ENCODE results near the gene ETFRF1. TPM values are rescaled to one million over a fixed set of nuclear protein-coding genes. Genes with fewer than 3 reads are reported as not detected.

ETFRF1 gene
- total RNA-seq, 2 donors from 2014 or later: 23.1 to 39.3 TPM

DNA sequence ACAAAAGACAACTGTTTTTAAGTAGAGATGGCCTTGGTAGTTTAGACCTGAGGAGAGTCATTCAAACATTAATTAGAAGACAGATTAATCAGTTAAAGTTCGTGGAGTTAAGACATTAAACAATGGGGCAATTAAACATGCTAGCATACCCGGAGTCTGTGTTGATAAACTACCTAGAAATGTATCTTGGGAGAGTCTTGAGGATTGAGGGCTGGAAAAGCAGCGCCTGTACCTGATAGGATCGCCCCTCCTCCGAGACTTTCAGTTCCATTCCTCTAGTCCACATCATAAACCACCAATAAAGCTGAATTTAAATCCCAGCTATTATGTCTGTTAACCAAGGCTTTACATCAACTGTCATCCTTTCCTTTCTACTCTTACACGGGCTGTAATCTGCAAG is 56.7 kb downstream of the ETFRF1 start:
- Histone ChIP-seq H3K27ac (peak overlapping the region; percentile 90 to 94), H3K4me1 (replicated peaks) (peaks cover 2% of the 10 kb centered on the region), H3K4me3 (peak overlapping the region; percentile 73 to 100), H3K27me3 (replicated peaks; ENCODE audit: insufficient read depth) (no peaks in the 10 kb centered on the region), H3K9me3 (no peaks in the 10 kb centered on the region), H3K36me3 (no peaks in the 10 kb centered on the region)
- TF ChIP-seq POLR2AphosphoS5 (IDR thresholded peaks at IDR 0.05): no peak
- no peak for TF ChIP-seq POLR2A (IDR thresholded peaks at IDR 0.05)
- TF ChIP-seq, protein P1, sequence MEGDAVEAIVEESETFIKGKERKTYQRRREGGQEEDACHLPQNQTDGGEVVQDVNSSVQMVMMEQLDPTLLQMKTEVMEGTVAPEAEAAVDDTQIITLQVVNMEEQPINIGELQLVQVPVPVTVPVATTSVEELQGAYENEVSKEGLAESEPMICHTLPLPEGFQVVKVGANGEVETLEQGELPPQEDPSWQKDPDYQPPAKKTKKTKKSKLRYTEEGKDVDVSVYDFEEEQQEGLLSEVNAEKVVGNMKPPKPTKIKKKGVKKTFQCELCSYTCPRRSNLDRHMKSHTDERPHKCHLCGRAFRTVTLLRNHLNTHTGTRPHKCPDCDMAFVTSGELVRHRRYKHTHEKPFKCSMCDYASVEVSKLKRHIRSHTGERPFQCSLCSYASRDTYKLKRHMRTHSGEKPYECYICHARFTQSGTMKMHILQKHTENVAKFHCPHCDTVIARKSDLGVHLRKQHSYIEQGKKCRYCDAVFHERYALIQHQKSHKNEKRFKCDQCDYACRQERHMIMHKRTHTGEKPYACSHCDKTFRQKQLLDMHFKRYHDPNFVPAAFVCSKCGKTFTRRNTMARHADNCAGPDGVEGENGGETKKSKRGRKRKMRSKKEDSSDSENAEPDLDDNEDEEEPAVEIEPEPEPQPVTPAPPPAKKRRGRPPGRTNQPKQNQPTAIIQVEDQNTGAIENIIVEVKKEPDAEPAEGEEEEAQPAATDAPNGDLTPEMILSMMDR (IDR thresholded peaks at IDR 0.05): no peak
- intact Hi-C loops (cut with DNase I): loop anchor here (5.0 kb wide), 1 partner anchor 81 kb away; no protein-coding TSS in a partner anchor
- DNase-seq (ENCODE audit: low spot score): no peak
- 42% methylated on average over 6 of the region's 6 CpGs for WGBS

DNA sequence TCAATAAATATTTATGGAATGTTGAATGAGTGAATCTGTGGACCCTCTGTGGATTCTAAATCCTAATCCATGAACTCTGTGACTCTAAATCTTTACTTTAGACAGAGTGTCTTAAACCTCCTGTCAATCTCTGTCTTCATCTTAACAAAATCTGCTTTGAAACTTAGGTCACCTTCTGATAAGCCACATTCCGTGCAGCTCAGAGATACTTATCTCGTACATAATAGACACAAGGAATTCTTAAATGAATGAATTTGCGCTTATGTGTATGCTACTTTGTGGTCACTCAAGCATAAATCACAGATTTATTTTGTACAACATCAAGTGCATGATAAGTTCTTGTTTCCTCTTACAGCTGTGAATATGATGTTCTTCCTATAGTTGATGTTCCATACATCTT is 57.9 kb downstream of the ETFRF1 start:
- peaks cover 5% of the 10 kb centered on the region for H3K4me1 ChIP-seq (replicated peaks)
- H3K27me3 ChIP-seq (replicated peaks; ENCODE audit: insufficient read depth): no peaks in the 10 kb centered on the region
- TF ChIP-seq POLR2A (IDR thresholded peaks at IDR 0.05): no peak
- TF ChIP-seq, protein P1 (IDR thresholded peaks at IDR 0.05): no peak
- no peak for TF ChIP-seq POLR2AphosphoS5 (IDR thresholded peaks at IDR 0.05)
- H3K36me3 ChIP-seq: no peaks in the 10 kb centered on the region
- DNase-seq (ENCODE audit: low spot score): no peak
- H3K9me3 ChIP-seq: no peaks in the 10 kb centered on the region
- intact Hi-C loops (cut with DNase I): loop anchor here (5.0 kb wide), 1 partner anchor 79 kb away; no protein-coding TSS in a partner anchor
- no peak overlapping the region for H3K27ac ChIP-seq
- H3K4me3 ChIP-seq: no peak overlapping the region
- 82% methylated on average over 3 of the region's 3 CpGs for WGBS

DNA sequence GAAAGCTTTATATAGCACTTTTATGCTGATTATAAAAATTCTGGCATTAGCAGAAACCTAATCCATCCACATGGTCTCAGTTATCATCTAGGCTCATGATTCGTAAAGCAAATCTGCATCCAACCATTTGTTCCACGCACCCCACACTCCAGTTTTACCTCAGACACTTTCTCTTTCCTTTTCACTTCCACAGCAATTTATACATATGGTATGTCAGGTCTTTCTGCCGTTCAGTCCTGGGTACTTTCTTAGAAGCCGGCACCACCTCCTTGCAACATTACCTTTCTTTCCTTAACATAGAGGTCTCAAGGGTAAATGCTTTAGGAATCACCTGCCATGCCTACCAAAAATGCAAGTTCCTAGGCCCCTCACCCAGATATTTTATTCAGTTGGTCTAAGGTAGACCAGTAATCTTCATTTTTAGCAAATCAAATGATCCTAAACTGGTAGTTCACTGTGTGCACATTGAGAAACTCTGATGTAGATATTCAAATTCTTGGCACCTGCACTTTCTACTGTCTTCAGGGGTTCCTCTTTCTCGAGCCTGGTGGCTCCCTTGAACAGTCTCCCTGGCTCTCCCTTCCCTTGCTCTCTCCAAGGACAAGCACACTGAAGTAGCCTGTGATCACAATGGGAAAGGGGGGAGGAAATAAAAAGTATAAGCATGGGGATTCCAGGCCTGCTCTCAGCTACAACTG is 58.5 kb downstream of the ETFRF1 start:
- Histone ChIP-seq H3K27ac (no peak overlapping the region), H3K4me1 (replicated peaks) (peaks cover 5% of the 10 kb centered on the region), H3K36me3 (no peaks in the 10 kb centered on the region), H3K9me3 (no peaks in the 10 kb centered on the region), H3K27me3 (replicated peaks; ENCODE audit: insufficient read depth) (no peaks in the 10 kb centered on the region), H3K4me3 (no peak overlapping the region)
- no peak for DNase-seq (ENCODE audit: low spot score)
- WGBS: 79% methylated on average over 5 of the region's 5 CpGs
- TF ChIP-seq, protein P1 (IDR thresholded peaks at IDR 0.05): no peak
- TF ChIP-seq POLR2AphosphoS5 (IDR thresholded peaks at IDR 0.05) (no peak), POLR2A (IDR thresholded peaks at IDR 0.05) (no peak)
- intact Hi-C loops (cut with DNase I): loop anchor here (5.0 kb wide), 1 partner anchor 79 kb away; no protein-coding TSS in a partner anchor

DNA sequence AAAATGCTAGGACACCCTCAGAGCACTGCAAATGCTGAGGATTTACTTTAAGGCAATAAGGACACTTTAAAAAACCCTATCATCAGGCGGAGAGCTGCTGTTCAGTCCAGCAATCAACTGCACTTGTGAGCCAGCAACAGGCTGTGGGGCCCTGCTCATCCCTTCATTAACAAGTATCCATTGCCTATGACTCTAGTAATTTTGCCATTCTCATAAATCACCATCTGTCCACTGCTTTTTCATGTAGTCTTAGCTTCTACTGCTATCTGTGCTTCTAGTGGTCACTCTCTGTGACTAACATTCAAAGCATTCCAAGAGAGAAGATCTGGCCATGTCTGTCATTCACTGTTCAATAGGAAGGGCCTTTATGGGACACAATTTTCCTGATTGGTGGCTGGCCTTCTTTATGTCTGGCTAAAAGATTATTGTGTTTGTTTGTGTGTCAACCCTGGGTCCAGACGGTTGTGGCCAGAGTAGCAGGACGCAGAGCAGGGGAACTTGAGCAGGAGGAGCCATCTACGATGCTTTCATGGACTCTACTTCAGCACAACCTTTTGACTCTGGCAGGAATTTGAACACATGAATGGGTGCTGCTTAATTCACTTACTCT is 59.3 kb downstream of the ETFRF1 start:
- no peaks in the 10 kb centered on the region for H3K27me3 ChIP-seq (replicated peaks; ENCODE audit: insufficient read depth)
- H3K27ac ChIP-seq: no peak overlapping the region
- no peak for DNase-seq (ENCODE audit: low spot score)
- H3K9me3 ChIP-seq: no peaks in the 10 kb centered on the region
- no peak overlapping the region for H3K4me3 ChIP-seq
- H3K4me1 ChIP-seq (replicated peaks): peaks cover 5% of the 10 kb centered on the region
- WGBS: 87% methylated on average over 4 of the region's 4 CpGs
- TF ChIP-seq POLR2A (IDR thresholded peaks at IDR 0.05) (no peak), POLR2AphosphoS5 (IDR thresholded peaks at IDR 0.05) (no peak)
- TF ChIP-seq, protein P1 (IDR thresholded peaks at IDR 0.05): no peak
- intact Hi-C loops (cut with DNase I): loop anchor here (5.0 kb wide), 1 partner anchor 78 kb away; no protein-coding TSS in a partner anchor
- no peaks in the 10 kb centered on the region for H3K36me3 ChIP-seq

Other genes starting within 250 kb of the ETFRF1 start
- gene BCAT1, start 246.1 kb upstream of the ETFRF1 start, total RNA-seq: 10 to 100 TPM in 1 of 2 donors, under 1 TPM in 1; 0.59 to 43.1 TPM
- 1 to 10 TPM; 1.5 to 3.8 TPM for gene DNAI7, start 77 bp upstream of the ETFRF1 start, total RNA-seq
- gene KRAS, start 55.7 kb downstream of the ETFRF1 start, total RNA-seq: 10 to 100 TPM; 12.1 to 19.1 TPM